ENCODE results near the gene SERPIND1. TPM values are rescaled to one million over a fixed set of nuclear protein-coding genes. Genes with fewer than 3 reads are reported as not detected.

The SERPIND1 gene
- total and polyA plus RNA-seq, 2 experiments from 2014 or later, result not detected

DNA sequence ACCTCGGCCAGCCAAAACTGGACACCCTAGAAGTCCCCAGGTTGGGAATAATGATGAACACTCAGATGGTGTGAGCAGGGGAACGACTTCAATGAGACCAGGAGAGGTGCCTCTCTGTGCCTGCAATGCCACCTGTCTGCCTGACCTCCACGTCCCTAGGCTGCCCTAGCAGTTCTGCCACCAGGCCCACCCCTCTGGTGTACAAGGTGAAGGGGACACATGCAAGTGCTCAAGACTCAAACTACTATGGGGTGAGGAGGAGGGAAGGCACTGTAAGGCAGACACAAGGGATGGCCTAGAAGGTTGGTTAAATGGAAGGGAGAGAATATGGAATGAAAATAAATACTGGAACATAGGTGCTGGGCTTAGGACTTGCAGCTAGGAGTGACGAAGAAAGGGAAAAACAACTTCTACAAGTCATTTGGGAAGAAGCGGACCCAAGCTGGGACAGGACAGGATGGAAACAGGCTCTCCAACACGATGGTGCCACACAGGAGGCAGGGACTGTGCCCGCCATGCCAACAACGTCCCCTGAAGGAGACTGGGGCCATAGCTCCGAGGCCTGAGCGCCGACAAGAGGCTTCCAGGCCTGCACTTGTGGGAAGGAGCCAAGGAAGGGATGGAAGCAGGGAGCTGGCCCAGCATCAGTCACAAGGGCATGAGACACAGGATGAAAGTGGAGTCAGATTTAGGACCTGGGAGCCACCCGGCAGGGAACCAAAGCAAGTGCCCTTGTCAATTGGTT is 18.5 kb downstream of the SERPIND1 start:
- no peak overlapping the region for H2AFZ ChIP-seq
- no peaks in the 10 kb centered on the region for H3K36me3 ChIP-seq (ENCODE audit: insufficient read depth)
- no peaks in the 10 kb centered on the region for H3F3A ChIP-seq (replicated peaks; ENCODE audit: low read depth)
- H3K79me2 ChIP-seq (replicated peaks; ENCODE audit: insufficient read depth), result no peaks in the 10 kb centered on the region
- no peaks in the 10 kb centered on the region; the same call in 2 of the 3 replicates for H3K36me3 Mint-ChIP-seq (ENCODE audit: low read depth)
- no peaks in the 10 kb centered on the region for H3K9me2 ChIP-seq (ENCODE audit: insufficient read depth)
- H3K4me3 Mint-ChIP-seq, result no peak overlapping the region
- no peaks in the 10 kb centered on the region for H3K4me1 ChIP-seq (ENCODE audit: insufficient read depth)
- TF ChIP-seq, protein P1, sequence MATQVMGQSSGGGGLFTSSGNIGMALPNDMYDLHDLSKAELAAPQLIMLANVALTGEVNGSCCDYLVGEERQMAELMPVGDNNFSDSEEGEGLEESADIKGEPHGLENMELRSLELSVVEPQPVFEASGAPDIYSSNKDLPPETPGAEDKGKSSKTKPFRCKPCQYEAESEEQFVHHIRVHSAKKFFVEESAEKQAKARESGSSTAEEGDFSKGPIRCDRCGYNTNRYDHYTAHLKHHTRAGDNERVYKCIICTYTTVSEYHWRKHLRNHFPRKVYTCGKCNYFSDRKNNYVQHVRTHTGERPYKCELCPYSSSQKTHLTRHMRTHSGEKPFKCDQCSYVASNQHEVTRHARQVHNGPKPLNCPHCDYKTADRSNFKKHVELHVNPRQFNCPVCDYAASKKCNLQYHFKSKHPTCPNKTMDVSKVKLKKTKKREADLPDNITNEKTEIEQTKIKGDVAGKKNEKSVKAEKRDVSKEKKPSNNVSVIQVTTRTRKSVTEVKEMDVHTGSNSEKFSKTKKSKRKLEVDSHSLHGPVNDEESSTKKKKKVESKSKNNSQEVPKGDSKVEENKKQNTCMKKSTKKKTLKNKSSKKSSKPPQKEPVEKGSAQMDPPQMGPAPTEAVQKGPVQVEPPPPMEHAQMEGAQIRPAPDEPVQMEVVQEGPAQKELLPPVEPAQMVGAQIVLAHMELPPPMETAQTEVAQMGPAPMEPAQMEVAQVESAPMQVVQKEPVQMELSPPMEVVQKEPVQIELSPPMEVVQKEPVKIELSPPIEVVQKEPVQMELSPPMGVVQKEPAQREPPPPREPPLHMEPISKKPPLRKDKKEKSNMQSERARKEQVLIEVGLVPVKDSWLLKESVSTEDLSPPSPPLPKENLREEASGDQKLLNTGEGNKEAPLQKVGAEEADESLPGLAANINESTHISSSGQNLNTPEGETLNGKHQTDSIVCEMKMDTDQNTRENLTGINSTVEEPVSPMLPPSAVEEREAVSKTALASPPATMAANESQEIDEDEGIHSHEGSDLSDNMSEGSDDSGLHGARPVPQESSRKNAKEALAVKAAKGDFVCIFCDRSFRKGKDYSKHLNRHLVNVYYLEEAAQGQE (IDR thresholded peaks at IDR 0.05; ENCODE audit: unreplicated experiment), result no peak
- no peak for TF ChIP-seq NANOG (IDR thresholded peaks at IDR 0.05; ENCODE audit: borderline replicate concordance)
- TF ChIP-seq JUNB (IDR thresholded peaks at IDR 0.05; ENCODE audit: unreplicated experiment), result no peak
- no peak for TF ChIP-seq STAT1 (IDR thresholded peaks at IDR 0.05; ENCODE audit: unreplicated experiment)
- TF ChIP-seq ETS1 (IDR thresholded peaks at IDR 0.05), result no peak
- TF ChIP-seq POLR2AphosphoS5 (IDR thresholded peaks at IDR 0.05; ENCODE audit: low read depth), result no peak
- no peak overlapping the region for H3K4me2 ChIP-seq
- no peak for DNase-seq (ENCODE audit: low spot score)
- H4K20me1 ChIP-seq (replicated peaks; ENCODE audit: insufficient read depth), result 0 out of 2 replicates have a peak, but pooled peaks cover 6% of the 10 kb centered on the region
- no peak overlapping the region for H3K4me3 ChIP-seq
- no peak overlapping the region for H3K27ac Mint-ChIP-seq
- ATAC-seq, result no peak
- H3K27me3 ChIP-seq (ENCODE audit: insufficient read depth), result no peaks in the 10 kb centered on the region
- H3K27me3 Mint-ChIP-seq (ENCODE audit: insufficient read depth, low read depth, poor library complexity), result peaks cover 4% of the 10 kb centered on the region
- H3K9me3 Mint-ChIP-seq, result no peaks in the 10 kb centered on the region
- no peak overlapping the region for H3K27ac ChIP-seq (ENCODE audit: low read depth)
- H3K4me1 Mint-ChIP-seq, result no peaks in the 10 kb centered on the region

DNA sequence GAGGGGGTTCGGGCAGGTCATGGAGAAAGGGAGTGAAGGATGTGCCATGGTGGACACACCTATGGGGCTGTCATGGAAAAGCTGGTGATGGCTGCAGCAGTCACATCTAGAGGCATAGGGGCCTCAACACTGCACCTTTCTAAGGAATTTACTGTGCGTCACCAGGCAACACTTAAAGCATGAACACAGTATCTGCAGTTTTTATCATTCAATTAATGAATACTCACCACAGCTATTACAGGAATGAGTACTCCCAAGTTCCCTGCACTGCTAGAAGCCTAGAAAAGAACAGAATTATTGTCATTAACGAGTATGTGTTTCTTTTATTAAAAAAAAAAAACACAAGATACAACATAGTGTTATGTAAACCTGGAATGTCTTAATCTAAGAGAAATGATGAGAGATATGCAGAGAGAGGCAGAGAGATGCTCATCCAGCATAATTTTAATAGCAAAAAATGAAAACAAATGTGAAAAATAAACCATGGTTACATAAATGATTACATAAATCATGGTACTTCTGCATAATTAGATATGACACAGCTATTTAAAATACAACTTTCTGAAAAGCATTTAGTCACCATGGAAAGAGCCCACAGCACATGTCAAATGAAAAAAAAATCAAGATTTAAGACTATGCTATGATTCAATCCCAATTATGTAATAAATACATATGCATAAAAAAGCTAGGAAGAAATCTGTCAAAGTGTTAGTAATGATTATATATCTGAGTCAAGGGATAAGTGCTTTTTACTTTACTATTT is 19.2 kb downstream of the SERPIND1 start:
- Mint-ChIP-seq H3K4me3 (no peak overlapping the region), H3K9me3 (no peaks in the 10 kb centered on the region), H3K27me3 (ENCODE audit: insufficient read depth, low read depth, poor library complexity) (peaks cover 4% of the 10 kb centered on the region), H3K4me1 (no peaks in the 10 kb centered on the region), H3K36me3 (ENCODE audit: low read depth) (no peaks in the 10 kb centered on the region; the same call in 2 of the 3 replicates), H3K27ac (no peak overlapping the region)
- H3K79me2 ChIP-seq (replicated peaks; ENCODE audit: insufficient read depth), result no peaks in the 10 kb centered on the region
- H3K9me2 ChIP-seq (ENCODE audit: insufficient read depth), result no peaks in the 10 kb centered on the region
- no peak overlapping the region for H3K4me3 ChIP-seq
- H3K4me1 ChIP-seq (ENCODE audit: insufficient read depth), result no peaks in the 10 kb centered on the region
- H3F3A ChIP-seq (replicated peaks; ENCODE audit: low read depth), result no peaks in the 10 kb centered on the region
- H3K36me3 ChIP-seq (ENCODE audit: insufficient read depth), result no peaks in the 10 kb centered on the region
- DNase-seq (ENCODE audit: low spot score) (no peak), ATAC-seq (no peak)
- 0 out of 2 replicates have a peak, but pooled peaks cover 6% of the 10 kb centered on the region for H4K20me1 ChIP-seq (replicated peaks; ENCODE audit: insufficient read depth)
- no peak overlapping the region for H2AFZ ChIP-seq
- H3K27ac ChIP-seq (ENCODE audit: low read depth), result no peak overlapping the region
- H3K27me3 ChIP-seq (ENCODE audit: insufficient read depth), result no peaks in the 10 kb centered on the region
- no peak overlapping the region for H3K4me2 ChIP-seq
- TF ChIP-seq NANOG (IDR thresholded peaks at IDR 0.05; ENCODE audit: borderline replicate concordance) (no peak), ETS1 (IDR thresholded peaks at IDR 0.05) (no peak), ZNF462 (CRISPR knock-in tag; IDR thresholded peaks at IDR 0.05) (no peak)

All from GM23338 (cell line).